Measurements from ENCODE around the gene CAP2. TPM values are rescaled to one million over a fixed set of nuclear protein-coding genes. Genes with fewer than 3 reads are reported as not detected.

CAP2 gene
- total and polyA plus RNA-seq, 8 donors: 6.5 to 10.6 (median 8.0) TPM

DNA sequence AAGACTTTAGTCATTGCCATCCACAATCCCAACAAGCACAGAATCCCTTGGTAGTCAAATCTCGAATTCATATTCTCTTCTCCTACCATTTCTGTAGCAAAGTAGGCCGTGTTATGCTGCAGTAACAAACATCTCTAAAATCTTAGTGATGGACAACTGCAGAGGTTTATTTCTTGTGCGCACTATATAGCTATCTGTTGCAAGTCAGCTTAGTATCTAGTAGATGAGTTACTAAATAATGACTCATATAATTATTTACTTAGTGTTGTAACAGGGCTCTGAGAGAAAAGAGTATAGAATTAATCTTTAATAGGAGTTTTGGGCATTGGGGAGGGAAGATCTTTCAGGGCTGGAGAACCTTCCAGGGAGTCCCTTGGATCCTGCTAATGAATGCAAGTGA, 73.3 kb downstream of the CAP2 start:
- Histone ChIP-seq H3K4me1 (peaks cover 0 to 7% of the 10 kb centered on the region in 2 donors), H3K4me3 (no peak overlapping the region), H3K27ac (no peak overlapping the region), H3K9me3 (no peaks in the 10 kb centered on the region), H3K27me3 (no peaks in the 10 kb centered on the region), H3K36me3 (no peaks in the 10 kb centered on the region)
- intact Hi-C loops (cut with DNase I): no loop called here
- no peak for ATAC-seq
- TF ChIP-seq CTCF (IDR thresholded peaks at IDR 0.05): no peak
- no peak for DNase-seq

- H3K27ac ChIP-seq: no peak overlapping the region
- no peaks in the 10 kb centered on the region for H3K27me3 ChIP-seq
- DNase-seq (peak in 1 of 4 donors; percentile 49), ATAC-seq (peak; percentile 44)
- intact Hi-C loops (cut with DNase I): no loop called here
- no peak overlapping the region for H3K4me3 ChIP-seq
- TF ChIP-seq CTCF (IDR thresholded peaks at IDR 0.05): peak in 1 of 2 donors; percentile 11
- H3K9me3 ChIP-seq: no peaks in the 10 kb centered on the region
- H3K36me3 ChIP-seq: no peaks in the 10 kb centered on the region
- peaks cover 0 to 7% of the 10 kb centered on the region in 2 donors for H3K4me1 ChIP-seq
These were observed 75.8 kb downstream of the CAP2 start for GRCh38 chr6:17469006-17469832.

GRCh38 chr6:17470202-17470937, 77.0 kb downstream of the CAP2 start:
- intact Hi-C loops (cut with DNase I): no loop called here
- peak overlapping the region in 1 of 2 donors; percentile 48 for H3K27ac ChIP-seq

GRCh38 chr6:17470938-17471327, 77.5 kb downstream of the CAP2 start:
- peak overlapping the region in 1 of 2 donors; percentile 48 for H3K27ac ChIP-seq

More at GRCh38 chr6:17470202-17470937, 77.0 kb downstream of the CAP2 start:
- H3K4me1 ChIP-seq: peaks cover 0 to 7% of the 10 kb centered on the region in 2 donors
- DNase-seq (no peak), ATAC-seq (peak; percentile 63)
- H3K9me3 ChIP-seq: no peaks in the 10 kb centered on the region
- H3K4me3 ChIP-seq: no peak overlapping the region
- no peaks in the 10 kb centered on the region for H3K36me3 ChIP-seq
- no peaks in the 10 kb centered on the region for H3K27me3 ChIP-seq
- no peak for TF ChIP-seq CTCF (IDR thresholded peaks at IDR 0.05)

More at GRCh38 chr6:17470938-17471327, 77.5 kb downstream of the CAP2 start:
- Histone ChIP-seq H3K27me3 (no peaks in the 10 kb centered on the region), H3K4me1 (peaks cover 0 to 7% of the 10 kb centered on the region in 2 donors), H3K9me3 (no peaks in the 10 kb centered on the region), H3K4me3 (no peak overlapping the region), H3K36me3 (no peaks in the 10 kb centered on the region)
- intact Hi-C loops (cut with DNase I): no loop called here
- no peak for TF ChIP-seq CTCF (IDR thresholded peaks at IDR 0.05)
- ATAC-seq: peak; percentile 70
- DNase-seq: peak in 2 of 4 donors; percentile 87 to 89
